GM19193 (cell line): ENCODE results near the gene FGF6.

Experiments used
- POLR2A ChIP-seq: IDR thresholded peaks from 4 replicates; pipeline ENCODE4 v1.6.1; 2011; ENCODE audit not compliant: insufficient read depth, insufficient read length; ENCODE audit errors: extremely low read depth

The FGF6 gene

GRCh38 chr12:4450551-4451112 lies 5.0 kb upstream of the FGF6 start:
- TF ChIP-seq POLR2A: no peak

GRCh38 chr12:4449851-4450221 lies 4.2 kb upstream of the FGF6 start:
- TF ChIP-seq POLR2A: no peak

GRCh38 chr12:4448943-4449850 lies 3.6 kb upstream of the FGF6 start:
- no peak for TF ChIP-seq POLR2A

- no peak for TF ChIP-seq POLR2A
Measured at GRCh38 chr12:4448371-4448940, 2.8 kb upstream of the FGF6 start.

GRCh38 chr12:4447151-4447550 lies 1.5 kb upstream of the FGF6 start:
- TF ChIP-seq POLR2A: no peak

- no peak for TF ChIP-seq POLR2A
Measured at GRCh38 chr12:4446335-4446734, 720 bp upstream of the FGF6 start.

- TF ChIP-seq POLR2A: no peak
Measured at GRCh38 chr12:4444031-4444430, 1.6 kb downstream of the FGF6 start.

GRCh38 chr12:4443616-4444015 lies 2.0 kb downstream of the FGF6 start:
- no peak for TF ChIP-seq POLR2A

- TF ChIP-seq POLR2A: no peak
Measured at GRCh38 chr12:4441355-4442335, 4.0 kb downstream of the FGF6 start.

- no peak for TF ChIP-seq POLR2A
Measured at GRCh38 chr12:4440187-4440941, 5.3 kb downstream of the FGF6 start.

- TF ChIP-seq POLR2A: no peak
Measured at GRCh38 chr12:4439736-4440135, 5.9 kb downstream of the FGF6 start.

GRCh38 chr12:4438834-4439596 lies 6.6 kb downstream of the FGF6 start:
- TF ChIP-seq POLR2A: no peak

GRCh38 chr12:4435537-4435936 lies 10.1 kb downstream of the FGF6 start:
- no peak for TF ChIP-seq POLR2A

- TF ChIP-seq POLR2A: no peak
Measured at GRCh38 chr12:4434706-4435425, 10.7 kb downstream of the FGF6 start.

GRCh38 chr12:4434301-4434700 lies 11.3 kb downstream of the FGF6 start:
- no peak for TF ChIP-seq POLR2A
